HG03439 (cell line): ENCODE measurements around the gene TUBA1C.
A peak's percentile ranks its signal among the peaks of the same experiment; 100 is the strongest.

Experiments
- ATAC-seq: cut with Tn5 transposase; IDR thresholded peaks from one replicate; pipeline ENCODE4 v1.9.1; 2021; ENCODE audit warnings: mild to moderate bottlenecking, moderate library complexity; ENCODE audit not compliant: unreplicated experiment

The TUBA1C gene

GRCh38 chr12:49264873-49265792, at the start of gene TUBA1C:
Gene TUBA1C (plus strand): TSS chr12:49265082. CDS start chr12:49265182, 100 bp downstream.
- ATAC-seq = peak; percentile 84

- ATAC-seq = no peak
These were observed 45.4 kb upstream of the TUBA1C start for GRCh38 chr12:49219417-49220026.

GRCh38 chr12:49220972-49221371, 43.9 kb upstream of the TUBA1C start:
- ATAC-seq = no peak

DNA sequence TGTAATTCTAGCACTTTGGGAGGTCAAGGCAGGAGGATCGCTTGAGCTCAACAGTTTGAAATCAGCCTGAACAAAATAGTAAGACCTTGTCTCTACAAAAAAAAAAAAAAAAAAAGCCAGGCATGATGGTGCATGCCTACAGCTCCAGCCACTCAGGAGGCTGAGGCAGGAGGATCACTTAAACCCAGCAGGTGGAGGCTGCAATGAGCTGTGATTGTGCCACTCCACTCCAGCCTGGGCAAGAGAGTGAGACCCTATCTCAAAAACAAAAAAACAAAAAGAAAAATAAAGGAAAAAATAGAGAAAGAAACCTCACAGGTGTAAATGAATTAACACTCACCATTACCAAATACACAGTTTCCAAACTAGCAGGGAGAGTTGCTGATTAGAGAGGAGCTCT, 41.8 kb upstream of the TUBA1C start:
- no peak for ATAC-seq

DNA sequence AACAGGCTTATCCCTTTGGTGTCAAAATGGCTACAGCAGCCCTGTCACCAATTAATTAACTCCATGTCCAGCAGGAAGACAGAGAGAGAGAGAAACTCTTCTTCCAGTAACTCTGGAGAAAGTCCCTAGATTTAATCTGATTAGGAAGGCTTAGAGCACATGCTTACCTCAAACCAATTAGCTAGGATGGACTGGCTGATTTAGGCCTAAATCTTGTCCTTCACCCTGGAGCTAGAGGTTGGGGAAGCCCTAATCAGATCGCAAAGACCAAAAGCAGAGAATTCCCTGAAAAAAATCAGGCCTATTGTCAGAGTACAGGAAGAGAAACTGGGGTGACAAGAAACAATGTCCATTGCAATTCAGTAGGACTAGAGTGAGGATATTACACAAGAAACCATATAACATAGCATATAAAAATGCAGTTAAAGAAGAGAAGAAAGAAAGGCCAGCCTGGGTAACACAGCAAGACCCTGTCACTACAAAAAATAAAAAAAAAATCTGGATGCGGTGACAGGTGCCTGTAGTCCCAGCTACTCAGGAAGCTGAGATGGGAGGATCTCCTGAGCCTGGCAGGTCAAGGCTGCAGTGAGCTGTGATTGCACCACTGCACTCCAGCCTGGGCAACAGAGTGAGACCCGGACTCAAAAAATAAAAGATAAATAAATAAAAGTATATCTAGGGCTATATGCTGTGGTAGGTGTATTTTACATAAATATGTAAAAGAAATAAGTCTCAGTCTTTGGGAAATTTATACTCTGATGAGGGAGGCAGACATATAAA, 41.1 kb upstream of the TUBA1C start:
- ATAC-seq = no peak

GRCh38 chr12:49225576-49226166, 39.2 kb upstream of the TUBA1C start:
- ATAC-seq = no peak

- no peak for ATAC-seq
These were observed 37.2 kb upstream of the TUBA1C start for GRCh38 chr12:49227713-49228112.

DNA sequence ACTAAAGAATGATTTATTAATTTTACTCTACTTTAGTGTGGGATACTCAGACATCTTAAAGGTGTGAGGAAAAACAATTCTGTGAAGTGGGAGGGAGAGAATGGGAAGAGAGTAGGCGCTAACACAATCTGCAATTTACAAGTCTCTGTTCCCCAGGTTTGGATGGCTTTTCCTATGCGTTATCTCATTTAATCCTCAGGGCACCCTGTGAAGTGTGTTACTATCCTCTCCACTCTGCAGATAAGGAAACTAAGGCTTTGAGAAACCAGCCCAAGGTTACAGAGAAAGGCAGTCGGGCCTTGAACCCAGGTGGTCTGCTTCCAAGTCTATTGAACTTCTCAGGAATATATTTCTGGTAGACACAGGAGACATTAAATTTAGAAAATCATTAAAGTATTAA, 36.2 kb upstream of the TUBA1C start:
- no peak for ATAC-seq

DNA sequence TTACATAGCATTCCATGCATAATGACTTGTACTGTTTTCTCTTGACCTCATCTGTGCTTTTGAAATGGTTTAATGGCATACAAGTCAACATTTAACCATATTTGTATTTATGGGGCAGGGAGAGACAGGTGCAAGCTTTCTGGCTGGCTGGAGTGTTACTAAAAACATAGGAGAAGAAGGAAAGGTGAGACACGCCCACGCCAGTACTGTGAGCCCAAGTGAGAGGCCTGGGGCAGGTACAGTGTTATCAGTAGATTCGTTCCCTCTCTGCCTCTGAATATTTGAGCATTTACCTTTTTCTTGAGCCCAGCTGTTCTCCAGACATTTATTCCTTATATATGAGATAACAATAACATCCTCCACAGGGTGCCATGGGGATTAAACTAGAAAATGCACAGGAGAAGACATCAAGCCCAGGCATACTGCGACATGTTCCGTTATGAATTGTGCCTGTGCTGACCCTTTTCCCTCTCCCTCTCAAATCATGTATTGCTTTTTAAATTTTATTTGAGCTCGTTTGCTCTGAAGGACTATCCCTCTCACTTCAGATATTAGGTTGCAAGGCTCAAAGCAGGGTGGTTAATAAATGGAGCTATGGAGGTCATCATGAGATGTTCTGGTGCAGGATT, 34.6 kb upstream of the TUBA1C start:
- no peak for ATAC-seq

DNA sequence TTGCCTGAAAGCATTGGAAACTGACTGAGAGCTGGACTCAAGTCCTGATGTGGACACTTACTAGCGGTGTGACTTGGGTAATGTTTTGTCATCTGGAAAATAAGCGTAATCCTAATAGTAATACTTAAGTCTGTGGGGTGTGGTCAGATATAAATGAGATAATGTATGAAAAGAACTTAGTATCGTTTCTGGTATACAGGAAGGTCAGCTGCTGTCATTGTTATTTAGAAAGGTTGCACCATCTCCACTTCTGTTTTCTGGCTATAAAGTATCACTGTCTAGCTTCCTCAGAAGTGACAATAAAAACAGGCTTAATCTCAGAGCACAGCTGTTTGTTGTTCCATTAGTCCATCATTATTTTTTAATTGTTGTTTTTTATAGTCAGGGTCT, 34.1 kb upstream of the TUBA1C start:
- no peak for ATAC-seq

- ATAC-seq = no peak
These were observed 32.8 kb upstream of the TUBA1C start for GRCh38 chr12:49231878-49232655.

GRCh38 chr12:49232940-49233841, 31.7 kb upstream of the TUBA1C start:
- no peak for ATAC-seq

- no peak for ATAC-seq
These were observed 30.9 kb upstream of the TUBA1C start for GRCh38 chr12:49233842-49234526.

DNA sequence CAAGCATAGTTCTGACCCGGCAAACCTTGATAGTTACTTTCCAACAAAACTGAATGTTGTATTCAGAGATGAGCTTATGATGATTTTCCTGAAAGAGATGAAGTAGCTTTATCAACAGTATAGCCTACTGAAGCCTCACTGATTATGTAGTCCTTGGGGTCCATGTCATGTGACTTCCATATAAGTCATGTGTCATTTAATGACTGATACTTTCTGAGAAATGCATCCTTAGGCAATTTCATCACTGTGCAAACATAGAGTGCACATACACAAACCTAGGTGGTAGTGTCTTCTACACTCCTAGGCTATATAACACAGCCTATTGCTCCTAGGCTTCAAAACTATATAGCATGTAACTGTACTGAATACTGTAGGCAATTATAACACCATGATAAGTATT, 28.5 kb upstream of the TUBA1C start:
- ATAC-seq = no peak

DNA sequence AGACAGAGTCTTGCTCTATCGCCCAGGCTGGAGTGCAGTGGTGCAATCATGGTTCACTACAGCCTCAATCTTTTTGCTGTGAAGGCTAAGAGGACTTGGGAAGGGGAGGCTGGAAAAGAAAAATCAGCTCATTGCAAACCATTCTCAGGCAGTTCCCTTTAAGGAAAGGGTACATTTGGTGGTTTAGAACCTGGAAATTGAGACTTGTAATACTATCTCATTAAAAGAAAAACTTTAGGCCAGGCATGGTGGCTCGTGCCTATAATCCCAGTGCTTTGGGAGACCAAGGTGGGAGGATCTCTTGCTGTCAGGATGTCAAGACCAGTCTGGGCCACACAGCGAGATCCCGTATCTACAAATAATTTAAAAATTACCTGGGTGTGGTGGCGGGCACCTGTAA, 21.3 kb upstream of the TUBA1C start:
- no peak for ATAC-seq

DNA sequence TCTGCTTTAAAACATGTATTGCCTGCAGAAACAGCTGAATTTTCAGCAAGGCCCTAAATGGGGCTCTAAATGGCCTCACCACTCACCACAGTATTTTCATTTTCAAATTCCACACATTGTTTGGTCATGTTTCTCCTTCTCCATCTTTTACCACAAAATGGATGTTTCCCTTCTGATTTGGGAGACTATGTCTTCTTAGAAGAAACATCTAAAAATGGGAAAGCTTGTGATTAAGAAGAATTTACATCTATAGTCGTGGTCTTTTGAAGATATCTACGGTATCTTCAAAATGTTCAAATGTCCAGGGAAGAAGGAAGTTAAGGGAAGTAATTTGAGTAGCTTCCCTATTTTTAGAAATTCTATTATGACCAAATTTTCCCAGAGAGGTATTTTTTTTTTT, 20.7 kb upstream of the TUBA1C start:
- ATAC-seq = no peak

DNA sequence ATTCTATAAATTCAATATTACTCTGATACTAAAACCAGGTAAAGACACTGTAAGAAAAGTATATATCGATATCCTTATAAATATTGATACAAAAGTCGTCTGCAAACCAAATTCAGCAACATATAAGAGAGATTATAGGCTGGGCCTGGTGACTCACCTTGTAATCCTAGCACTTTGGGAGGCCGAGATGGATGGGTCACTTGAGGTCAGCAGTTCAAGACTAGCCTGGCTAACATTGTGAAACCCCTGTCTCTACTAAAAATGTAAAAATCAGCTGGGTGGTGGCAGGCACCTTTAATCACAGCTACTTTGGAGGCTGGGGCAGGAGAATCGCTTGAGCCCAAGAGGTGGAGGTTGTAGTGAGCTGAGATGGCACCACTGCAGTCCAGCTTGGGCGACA, 13.5 kb upstream of the TUBA1C start:
- ATAC-seq = no peak

DNA sequence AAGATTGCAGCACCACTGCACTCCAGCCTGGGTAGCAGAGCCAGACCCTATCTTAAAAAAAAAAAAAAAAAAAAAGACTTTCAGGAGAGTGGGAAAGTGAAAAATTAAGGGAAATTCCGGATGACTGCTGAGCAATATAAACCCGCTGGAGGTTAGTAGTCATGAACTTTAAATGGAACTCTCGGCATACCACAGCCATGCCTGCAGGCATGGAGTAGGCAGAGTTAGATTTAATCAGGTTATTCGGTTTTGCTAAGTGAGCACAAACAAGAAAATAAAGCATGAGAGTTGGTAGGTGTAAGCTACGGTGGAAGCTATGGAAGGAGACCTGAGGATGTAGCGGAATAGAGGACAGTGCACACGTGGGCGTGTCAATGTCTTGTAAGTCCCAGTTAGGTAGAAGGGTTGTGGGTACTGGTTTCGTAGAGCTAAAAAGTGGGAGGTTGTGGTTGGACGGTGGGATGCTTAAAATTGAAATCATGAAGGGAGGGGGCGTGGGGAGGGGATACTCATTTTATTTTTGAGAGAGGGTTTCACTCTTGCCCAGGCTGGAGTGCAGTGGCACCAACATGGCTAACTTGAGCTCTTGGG, 11.8 kb upstream of the TUBA1C start:
- ATAC-seq = no peak
